Stimulated activated naive B cell treated with anti-CD40 and anti-IgM and Interleukin-4, amounts not matched to agents 10 μg/mL and 1 μg/mL and 100 μg/mL, for 72 hours (primary cell): Measurements from ENCODE around the gene SERPINB8.

ENCODE experiments used
- ATAC-seq, 2 donors: fragments of 150-1000 bp; cut with Tn5 transposase; replicated peaks; 2 replicates each; pipeline ENCODE4 v1.10.0; 2021; ENCODE audit warnings: moderate library complexity in 1 of 2
- DNase-seq: peaks from one replicate; pipeline ENCODE4 v3.0.0; 2021
- H3K27ac Mint-ChIP-seq: one replicate; pipeline ENCODE4 v1.8.0; 2022; ENCODE audit warnings: mild to moderate bottlenecking, mixed read lengths
- H3K27me3 Mint-ChIP-seq, 2 donors: one replicate each; pipeline ENCODE4 v1.8.0; 2022; ENCODE audit warnings: mixed read lengths in 2 of 2
- H3K36me3 Mint-ChIP-seq, 2 donors: one replicate each; pipeline ENCODE4 v1.8.0; 2022; ENCODE audit warnings: mixed read lengths in 2 of 2, mild to moderate bottlenecking in 1 of 2
- H3K4me1 Mint-ChIP-seq, 2 donors: one replicate each; pipeline ENCODE4 v1.8.0; 2022; ENCODE audit warnings: mixed read lengths in 2 of 2, mild to moderate bottlenecking in 1 of 2
- H3K4me3 Mint-ChIP-seq, 2 donors: one replicate each; pipeline ENCODE4 v1.8.0; 2022; ENCODE audit warnings: mild to moderate bottlenecking in 2 of 2, mixed read lengths in 2 of 2, moderate library complexity in 1 of 2
- H3K9me3 Mint-ChIP-seq, 2 donors: one replicate each; pipeline ENCODE4 v1.8.0; 2022; ENCODE audit warnings: mixed read lengths in 2 of 2, mild to moderate bottlenecking in 1 of 2

Gene SERPINB8

GRCh38 chr18:64011513-64011912 is 41.6 kb downstream of the SERPINB8 start:
- Mint-ChIP-seq H3K4me1 (no peaks in the 10 kb centered on the region), H3K27ac (no peak overlapping the region), H3K27me3 (no peaks in the 10 kb centered on the region), H3K9me3 (no peaks in the 10 kb centered on the region), H3K4me3 (no peak overlapping the region), H3K36me3 (no peaks in the 10 kb centered on the region)
- ATAC-seq (no peak), DNase-seq (no peak)

- no peak for DNase-seq
- Mint-ChIP-seq H3K4me3 (no peak overlapping the region), H3K4me1 (no peaks in the 10 kb centered on the region), H3K9me3 (no peaks in the 10 kb centered on the region), H3K27me3 (no peaks in the 10 kb centered on the region), H3K27ac (no peak overlapping the region), H3K36me3 (no peaks in the 10 kb centered on the region)
- no peak for ATAC-seq
Measured at GRCh38 chr18:64017870-64018269, 48.0 kb downstream of the SERPINB8 start.

GRCh38 chr18:64019922-64020756 is 50.3 kb downstream of the SERPINB8 start:
- ATAC-seq (no peak), DNase-seq (no peak)
- Mint-ChIP-seq H3K36me3 (no peaks in the 10 kb centered on the region), H3K9me3 (no peaks in the 10 kb centered on the region), H3K4me3 (no peak overlapping the region), H3K4me1 (no peaks in the 10 kb centered on the region), H3K27ac (no peak overlapping the region), H3K27me3 (no peaks in the 10 kb centered on the region)

- DNase-seq = no peak
- Mint-ChIP-seq H3K4me3 (no peak overlapping the region), H3K27me3 (peaks cover 7 to 16% of the 10 kb centered on the region in 2 donors)
Measured at GRCh38 chr18:64026350-64026749, 56.5 kb downstream of the SERPINB8 start.

GRCh38 chr18:64027931-64028695 is 58.2 kb downstream of the SERPINB8 start:
- Mint-ChIP-seq H3K27ac (peak overlapping the region; percentile 93), H3K36me3 (peaks cover 4 to 8% of the 10 kb centered on the region in 2 donors), H3K4me1 (peaks cover 20 to 36% of the 10 kb centered on the region in 2 donors), H3K9me3 (peaks cover 1 to 3% of the 10 kb centered on the region in 2 donors), H3K27me3 (peaks cover 12 to 31% of the 10 kb centered on the region in 2 donors), H3K4me3 (peak overlapping the region; percentile 64 to 76)
- peak; percentile 93 for ATAC-seq
- no peak for DNase-seq

More at GRCh38 chr18:64026350-64026749, 56.5 kb downstream of the SERPINB8 start:
- Mint-ChIP-seq H3K9me3 (peaks cover 1 to 3% of the 10 kb centered on the region in 2 donors), H3K27ac (no peak overlapping the region), H3K4me1 (peaks cover 20 to 36% of the 10 kb centered on the region in 2 donors), H3K36me3 (peaks cover 4 to 8% of the 10 kb centered on the region in 2 donors)
- no peak for ATAC-seq

- Mint-ChIP-seq H3K4me1 (peaks cover 20 to 36% of the 10 kb centered on the region in 2 donors), H3K4me3 (peak overlapping the region in 1 of 2 donors; percentile 64), H3K36me3 (peaks cover 4 to 8% of the 10 kb centered on the region in 2 donors), H3K27ac (peak overlapping the region; percentile 93), H3K9me3 (peaks cover 1 to 3% of the 10 kb centered on the region in 2 donors), H3K27me3 (peaks cover 12 to 31% of the 10 kb centered on the region in 2 donors)
- DNase-seq (no peak), ATAC-seq (peak in 1 of 2 donors; percentile 19)
Measured at GRCh38 chr18:64029096-64029495, 59.2 kb downstream of the SERPINB8 start.

- no peak overlapping the region for H3K4me3 Mint-ChIP-seq
- H3K27me3 Mint-ChIP-seq = peaks cover 12 to 29% of the 10 kb centered on the region in 2 donors
- no peak for DNase-seq
- no peak overlapping the region for H3K27ac Mint-ChIP-seq
- peaks cover 4 to 8% of the 10 kb centered on the region in 2 donors for H3K36me3 Mint-ChIP-seq
- H3K9me3 Mint-ChIP-seq = peaks cover 1 to 3% of the 10 kb centered on the region in 2 donors
- ATAC-seq = no peak
- H3K4me1 Mint-ChIP-seq = peaks cover 20 to 35% of the 10 kb centered on the region in 2 donors
Measured at GRCh38 chr18:64031411-64031810, 61.5 kb downstream of the SERPINB8 start.

GRCh38 chr18:64032312-64032711 is 62.4 kb downstream of the SERPINB8 start:
- peaks cover 2 to 3% of the 10 kb centered on the region in 2 donors for H3K36me3 Mint-ChIP-seq
- no peak overlapping the region for H3K27ac Mint-ChIP-seq
- no peak for DNase-seq
- no peak overlapping the region for H3K4me3 Mint-ChIP-seq
- no peak for ATAC-seq
- H3K9me3 Mint-ChIP-seq = peaks cover 1 to 3% of the 10 kb centered on the region in 2 donors
- H3K4me1 Mint-ChIP-seq = peaks cover 16 to 26% of the 10 kb centered on the region in 2 donors
- H3K27me3 Mint-ChIP-seq = peaks cover 8 to 28% of the 10 kb centered on the region in 2 donors

GRCh38 chr18:64037812-64038414 is 68.0 kb downstream of the SERPINB8 start:
- no peak for DNase-seq
- H3K4me1 Mint-ChIP-seq = no peaks in the 10 kb centered on the region
- no peak overlapping the region for H3K27ac Mint-ChIP-seq
- peak; percentile 67 to 69 for ATAC-seq
- H3K27me3 Mint-ChIP-seq = peaks cover 4 to 5% of the 10 kb centered on the region in 2 donors
- H3K36me3 Mint-ChIP-seq = no peaks in the 10 kb centered on the region
- H3K4me3 Mint-ChIP-seq = no peak overlapping the region
- H3K9me3 Mint-ChIP-seq = no peaks in the 10 kb centered on the region
